ENCODE data around the gene WDR27.

WDR27 gene

GRCh38 chr6:169558774-169559441, 142.9 kb downstream of the WDR27 start:
- DNase-seq, result no peak

GRCh38 chr6:169558378-169558773, 143.5 kb downstream of the WDR27 start:
- DNase-seq, result no peak

GRCh38 chr6:169557887-169558286, 143.9 kb downstream of the WDR27 start:
- no peak for DNase-seq

GRCh38 chr6:169556758-169557548, 144.9 kb downstream of the WDR27 start:
- peak; percentile 49 to 52 for DNase-seq

GRCh38 chr6:169555971-169556617, 145.7 kb downstream of the WDR27 start:
- no peak for DNase-seq

- no peak for DNase-seq
Observed at GRCh38 chr6:169545982-169546381, 155.8 kb downstream of the WDR27 start.

GRCh38 chr6:169543704-169544103, 158.1 kb downstream of the WDR27 start:
- no peak for DNase-seq

- DNase-seq, result no peak
Observed at GRCh38 chr6:169542491-169542890, 159.3 kb downstream of the WDR27 start.

GRCh38 chr6:169539176-169539897, 162.5 kb downstream of the WDR27 start:
- no peak for DNase-seq

- DNase-seq, result no peak
Observed at GRCh38 chr6:169536446-169537170, 165.2 kb downstream of the WDR27 start.

GRCh38 chr6:169534039-169534421, 167.8 kb downstream of the WDR27 start:
- no peak for DNase-seq

GRCh38 chr6:169533301-169534038, 168.4 kb downstream of the WDR27 start:
- DNase-seq, result no peak

GRCh38 chr6:169530752-169531123, 171.1 kb downstream of the WDR27 start:
- DNase-seq, result no peak

- peak; percentile 44 to 55 for DNase-seq
Observed at GRCh38 chr6:169529931-169530751, 171.7 kb downstream of the WDR27 start.

- no peak for DNase-seq
Observed at GRCh38 chr6:169528755-169529154, 173.1 kb downstream of the WDR27 start.

GRCh38 chr6:169527306-169527705, 174.5 kb downstream of the WDR27 start:
- DNase-seq, result no peak

GRCh38 chr6:169521825-169522224, 180.0 kb downstream of the WDR27 start:
- no peak for DNase-seq

GRCh38 chr6:169520104-169520503, 181.7 kb downstream of the WDR27 start:
- DNase-seq, result no peak

- DNase-seq, result no peak
Observed at GRCh38 chr6:169518451-169518850, 183.4 kb downstream of the WDR27 start.

GRCh38 chr6:169513478-169514193, 188.2 kb downstream of the WDR27 start:
- DNase-seq, result no peak

Data from activated T-cell treated with anti-CD3 and anti-CD28 coated beads, Interleukin-2, amount 50 U/mL, for 48 hours (primary cell).